Activated naive CD4-positive, alpha-beta T cell treated with anti-CD3 and anti-CD28 coated beads, Interleukin-2, amount 50 U/mL, for 72 hours (primary cell): ENCODE results near the gene HERC2. TPM values are rescaled to one million over a fixed set of nuclear protein-coding genes. Genes with fewer than 3 reads are reported as not detected.

ENCODE experiments used
- ATAC-seq, 2 donors: fragments of 150-1000 bp; cut with Tn5 transposase; 2 replicates each; pipeline ENCODE4 v1.10.0; 2021; ENCODE audit warnings: mild to moderate bottlenecking in 2 of 2, moderate library complexity in 2 of 2
- DNase-seq, 2 donors: peaks; one replicate each; pipeline ENCODE4 v3.0.0; 2021 to 2022; ENCODE audit warnings: low spot score in 2 of 2
- H3K27ac Mint-ChIP-seq, 2 donors: one replicate each; pipeline ENCODE4 v1.8.0; 2022; ENCODE audit warnings: mild to moderate bottlenecking in 2 of 2, mixed read lengths in 2 of 2
- H3K36me3 Mint-ChIP-seq, 2 donors: one replicate each; pipeline ENCODE4 v1.8.0; 2022; ENCODE audit warnings: mixed read lengths in 2 of 2
- H3K9me3 Mint-ChIP-seq, 2 donors: one replicate each; pipeline ENCODE4 v1.8.0; 2022; ENCODE audit warnings: mixed read lengths in 2 of 2
- total RNA-seq, 2 donors: library from RNA; stranded (reverse); gene quantifications; one replicate each; pipeline ENCODE4 v1.2.3, GENCODE V29; 2022

The HERC2 gene
- total RNA-seq, 2 donors from 2014 or later: 27.5 to 36.4 TPM

DNA sequence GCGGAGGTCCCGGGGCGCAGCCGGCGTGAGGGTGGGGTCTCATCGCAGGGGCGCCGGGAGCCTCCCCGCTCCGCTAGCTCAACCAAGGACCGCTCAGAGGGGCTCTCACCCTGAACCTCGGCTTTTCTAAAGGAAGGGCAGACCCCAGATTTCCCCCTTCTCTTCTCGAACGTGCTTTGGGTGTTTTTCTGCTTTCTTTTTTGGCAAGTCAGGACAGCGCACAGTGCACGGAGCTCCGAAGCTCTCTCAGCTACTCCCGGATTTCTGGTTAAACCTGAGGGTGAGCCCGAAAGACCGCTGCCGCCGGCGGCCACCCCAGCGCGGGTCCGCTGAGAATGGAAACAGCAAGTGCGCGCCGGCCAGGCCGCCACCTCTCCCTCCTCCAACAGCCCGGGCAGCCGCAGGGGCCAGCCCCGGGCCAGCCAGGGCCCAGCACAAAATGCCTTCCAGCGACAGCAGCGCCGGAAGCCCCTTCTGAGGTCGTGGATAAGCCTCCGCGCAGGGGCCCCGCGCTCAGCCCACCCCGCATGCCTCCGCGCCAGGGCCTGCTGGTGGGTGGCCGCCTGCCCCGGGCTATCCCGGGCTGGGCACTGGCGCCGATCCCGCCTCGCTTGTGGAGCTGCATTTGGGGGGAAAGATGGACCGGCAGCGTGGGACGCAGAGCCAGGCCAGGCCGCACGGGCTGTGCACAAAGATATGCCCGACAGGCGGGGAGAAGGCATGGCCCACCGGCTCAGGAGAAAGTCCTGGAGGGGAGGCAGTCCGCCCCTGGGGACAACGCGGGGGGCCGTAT, 214.7 kb downstream of the HERC2 start:
- DNase-seq: no peak
- H3K36me3 Mint-ChIP-seq: no peaks in the 10 kb centered on the region
- peak; percentile 29 to 37 for ATAC-seq
- H3K27ac Mint-ChIP-seq: peak overlapping the region in 1 of 2 donors; percentile 14
- no peaks in the 10 kb centered on the region for H3K9me3 Mint-ChIP-seq

- peak; percentile 31 to 61 for ATAC-seq
- H3K36me3 Mint-ChIP-seq: no peaks in the 10 kb centered on the region
- no peaks in the 10 kb centered on the region for H3K9me3 Mint-ChIP-seq
- H3K27ac Mint-ChIP-seq: no peak overlapping the region
- no peak for DNase-seq
Measured at GRCh38 chr15:28106294-28107110, 215.5 kb downstream of the HERC2 start.

GRCh38 chr15:28105793-28106192, 216.2 kb downstream of the HERC2 start:
- no peaks in the 10 kb centered on the region for H3K9me3 Mint-ChIP-seq
- H3K27ac Mint-ChIP-seq: no peak overlapping the region
- ATAC-seq (no peak), DNase-seq (no peak)
- H3K36me3 Mint-ChIP-seq: no peaks in the 10 kb centered on the region

DNA sequence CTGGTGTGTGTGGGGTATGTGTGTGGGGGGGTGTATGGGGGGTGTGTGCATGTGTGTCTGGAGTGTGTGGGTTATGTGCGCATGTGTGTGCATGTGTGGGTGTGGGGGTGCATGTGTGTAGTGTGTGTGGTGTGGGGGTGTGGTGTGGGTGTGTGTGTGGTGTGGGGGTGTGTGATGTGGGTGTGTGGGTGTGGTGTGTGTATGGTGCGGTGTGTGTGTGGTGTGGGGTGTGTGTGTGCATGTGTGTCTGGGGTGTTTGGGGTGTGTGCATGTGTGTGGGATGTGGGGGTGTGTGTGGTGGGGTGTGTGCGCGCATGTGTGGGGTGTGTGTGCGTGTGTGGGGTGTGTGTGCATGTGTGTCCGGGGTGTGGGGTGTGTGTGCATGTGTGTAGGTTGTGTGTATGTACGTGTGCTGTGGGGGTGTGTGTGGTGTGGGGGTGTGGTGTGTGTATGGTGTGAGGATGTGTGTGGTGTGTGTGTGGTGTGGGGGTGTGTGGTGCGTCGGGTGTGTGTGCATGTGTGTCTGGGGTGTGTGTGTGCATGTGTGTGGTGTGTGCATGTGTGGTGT, 216.7 kb downstream of the HERC2 start:
- H3K36me3 Mint-ChIP-seq: peaks cover 0 to 2% of the 10 kb centered on the region in 2 donors
- H3K27ac Mint-ChIP-seq: no peak overlapping the region
- DNase-seq (no peak), ATAC-seq (no peak)
- H3K9me3 Mint-ChIP-seq: no peaks in the 10 kb centered on the region

GRCh38 chr15:28104326-28104725, 217.7 kb downstream of the HERC2 start:
- Mint-ChIP-seq H3K9me3 (no peaks in the 10 kb centered on the region), H3K27ac (no peak overlapping the region), H3K36me3 (peaks cover 0 to 10% of the 10 kb centered on the region in 2 donors)
- ATAC-seq (no peak), DNase-seq (no peak)

DNA sequence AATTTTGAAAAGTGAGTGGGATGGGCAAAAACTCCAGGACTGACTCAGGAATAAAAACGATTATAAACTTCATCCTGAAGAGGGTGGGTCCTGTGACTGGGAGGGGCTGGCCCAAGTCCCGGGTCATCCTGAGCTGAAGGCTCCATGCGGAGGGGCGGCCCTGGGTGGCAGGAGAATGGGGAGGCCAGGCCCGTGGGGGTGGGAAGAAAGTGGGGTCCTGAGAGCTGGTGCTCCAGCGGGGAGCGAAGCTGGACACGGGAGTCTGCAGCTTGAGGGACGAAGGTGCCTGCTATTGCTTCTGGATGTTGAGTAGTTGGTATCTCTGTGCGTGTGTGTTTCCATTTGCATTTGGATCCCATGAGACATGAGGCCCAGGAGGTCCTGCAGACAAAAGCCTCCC, 218.1 kb downstream of the HERC2 start:
- ATAC-seq: no peak
- H3K9me3 Mint-ChIP-seq: no peaks in the 10 kb centered on the region

DNA sequence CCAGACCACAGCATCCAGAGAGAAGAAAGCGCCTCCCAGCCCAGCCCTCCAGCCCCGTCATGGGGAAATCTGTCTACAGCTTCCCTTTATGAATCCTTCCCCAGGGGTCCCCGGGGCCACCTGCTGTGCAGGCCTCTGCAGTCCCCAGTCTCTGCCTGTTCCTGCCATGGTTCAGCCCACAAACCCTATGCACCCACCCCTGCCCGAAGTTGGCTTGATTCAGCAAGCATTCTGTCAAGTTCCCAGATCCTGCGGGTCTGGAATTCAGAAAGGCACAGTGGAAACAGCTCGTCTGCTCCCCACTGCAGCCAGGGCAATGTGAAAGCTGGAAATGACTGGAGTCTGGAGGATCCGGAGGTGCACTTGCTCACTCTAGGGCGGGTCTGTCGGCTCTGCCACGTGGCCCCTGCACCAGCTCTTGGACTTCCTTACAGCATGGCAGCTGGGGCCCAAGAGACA, 220.0 kb downstream of the HERC2 start:
- Mint-ChIP-seq H3K27ac (no peak overlapping the region), H3K36me3 (peaks cover 0 to 23% of the 10 kb centered on the region in 2 donors), H3K9me3 (no peaks in the 10 kb centered on the region)
- ATAC-seq (no peak), DNase-seq (no peak)

More for the DNA sequence above, 218.1 kb downstream of the HERC2 start:
- Mint-ChIP-seq H3K27ac (no peak overlapping the region), H3K36me3 (peaks cover 0 to 10% of the 10 kb centered on the region in 2 donors)
- no peak for DNase-seq

DNA sequence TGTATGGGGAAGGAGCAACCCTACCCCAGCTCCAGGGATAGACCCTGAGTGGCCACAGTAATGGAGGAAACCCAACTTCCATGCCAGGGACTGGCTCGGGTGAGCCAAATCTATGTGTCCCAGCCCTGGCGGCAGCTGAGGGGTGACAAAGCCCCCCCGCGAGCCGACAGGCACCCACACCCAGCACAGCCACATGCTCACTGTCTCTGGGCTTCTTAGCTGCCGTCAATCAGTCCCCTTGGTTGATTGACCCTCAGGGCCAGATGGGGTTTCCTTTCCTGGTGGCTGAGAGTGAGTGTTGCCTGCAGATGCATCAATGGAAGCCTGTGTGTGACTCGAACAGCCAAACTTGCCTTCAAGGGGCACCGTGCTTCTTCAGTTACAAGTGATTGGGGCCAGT, 220.8 kb downstream of the HERC2 start:
- no peaks in the 10 kb centered on the region for H3K9me3 Mint-ChIP-seq
- H3K36me3 Mint-ChIP-seq: peaks cover 0 to 23% of the 10 kb centered on the region in 2 donors
- ATAC-seq: no peak
- DNase-seq: no peak
- no peak overlapping the region for H3K27ac Mint-ChIP-seq

DNA sequence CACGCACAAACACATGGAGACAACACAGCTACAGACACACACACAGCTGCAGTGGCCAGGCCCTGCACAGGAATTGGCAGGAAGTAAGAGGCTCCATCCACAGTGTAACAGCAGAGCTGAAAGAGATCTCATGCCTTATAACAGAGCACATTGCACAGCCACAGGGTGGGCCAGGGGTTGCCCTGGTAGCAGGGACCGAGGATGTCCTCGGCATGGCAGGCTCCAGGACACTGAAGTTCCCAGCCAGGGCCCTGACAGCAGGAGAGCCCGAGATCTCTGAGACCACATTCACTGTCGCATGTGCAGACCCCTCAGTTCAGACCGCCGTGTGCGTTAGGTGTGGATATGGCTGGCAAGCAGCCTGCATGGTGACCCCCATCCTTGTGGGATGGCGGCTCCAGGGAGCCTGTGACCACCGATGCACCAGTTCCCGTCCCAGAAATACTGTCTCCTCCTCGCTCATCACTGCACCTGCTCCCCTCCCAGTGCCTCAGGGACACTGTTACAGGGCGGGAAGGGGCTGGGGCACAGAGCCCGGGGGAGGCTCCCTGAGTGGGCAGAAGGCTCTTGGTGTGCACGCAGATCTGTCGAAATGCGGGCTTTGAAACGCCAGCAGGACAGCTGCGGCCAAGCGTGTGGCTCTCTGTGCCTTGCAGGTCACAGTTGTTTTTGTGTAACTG, 221.3 kb downstream of the HERC2 start:
- ATAC-seq: no peak
- H3K27ac Mint-ChIP-seq: no peak overlapping the region
- H3K9me3 Mint-ChIP-seq: no peaks in the 10 kb centered on the region
- no peak for DNase-seq
- H3K36me3 Mint-ChIP-seq: peaks cover 0 to 23% of the 10 kb centered on the region in 2 donors

DNA sequence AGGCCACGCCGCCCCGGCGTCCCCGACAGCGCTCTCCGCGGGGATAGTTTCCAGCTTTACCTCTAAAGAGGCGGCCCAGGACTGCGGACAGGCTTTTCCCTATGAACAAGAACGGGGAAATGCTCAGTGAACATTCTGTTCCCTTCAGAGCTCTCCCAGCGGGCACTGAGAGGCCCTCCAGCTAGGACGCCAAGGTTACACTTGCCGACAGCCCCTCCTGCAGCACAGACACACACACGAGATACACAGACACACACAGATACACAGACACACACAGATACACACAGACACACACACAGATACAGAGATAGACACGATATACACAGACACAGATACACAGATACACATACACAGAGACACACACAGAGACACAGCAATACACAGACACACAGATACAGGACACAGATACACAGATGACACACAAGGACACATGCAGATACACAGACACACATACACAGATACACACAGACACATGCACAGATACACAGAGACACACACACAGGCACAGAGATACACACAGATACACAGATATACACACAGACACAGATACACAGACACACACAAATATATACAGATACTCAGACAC, 222.3 kb downstream of the HERC2 start:
- Mint-ChIP-seq H3K36me3 (peaks cover 0 to 23% of the 10 kb centered on the region in 2 donors), H3K27ac (no peak overlapping the region), H3K9me3 (no peaks in the 10 kb centered on the region)
- DNase-seq (no peak), ATAC-seq (no peak)

DNA sequence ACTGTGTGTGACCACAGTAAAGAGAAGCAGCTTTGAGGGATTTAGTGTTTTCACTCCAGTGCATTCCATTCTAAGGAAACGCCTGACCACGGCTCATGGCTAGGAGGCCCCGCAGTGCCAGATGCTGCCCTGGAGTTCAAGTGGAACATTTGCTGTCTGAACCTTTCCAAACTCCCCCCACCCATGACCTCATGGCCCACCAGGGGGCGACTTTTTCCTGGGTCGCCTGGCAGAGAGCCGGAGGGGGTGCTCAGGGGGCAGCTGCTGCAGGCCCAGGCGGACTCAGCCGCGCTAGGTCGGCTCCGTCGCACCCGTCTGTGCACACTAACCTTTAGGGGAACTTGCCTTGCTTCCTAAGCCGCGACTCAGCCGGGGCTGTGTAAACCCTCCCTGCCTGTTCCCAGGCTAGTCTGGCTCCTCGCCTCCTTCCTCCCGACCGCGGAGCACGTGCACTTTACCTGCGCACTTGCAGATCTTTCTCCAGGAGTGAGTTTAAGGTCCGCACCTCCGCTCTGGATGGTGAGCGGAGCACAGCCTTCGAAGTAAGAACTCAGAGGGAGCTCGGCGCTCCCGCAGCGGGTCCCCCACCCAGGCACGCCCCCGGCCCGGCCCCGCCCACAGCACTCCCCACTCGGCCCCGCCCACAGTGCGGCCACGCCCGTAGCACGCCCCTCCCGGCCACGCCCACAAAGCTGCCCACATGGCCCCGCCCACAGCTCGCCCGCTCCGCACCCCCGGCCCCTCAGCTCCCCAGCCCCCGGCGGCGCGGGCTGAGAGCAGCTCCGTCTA, 223.0 kb downstream of the HERC2 start, which contains the start of gene OCA2:
Gene OCA2 (minus strand): TSS at position 550 of the 789 bp plus-strand sequence. CDS start 17,441 bp downstream, outside the sequence.
- H3K36me3 Mint-ChIP-seq: peaks cover 0 to 24% of the 10 kb centered on the region in 2 donors
- H3K9me3 Mint-ChIP-seq: no peaks in the 10 kb centered on the region
- ATAC-seq (peak in 1 of 2 donors; percentile 29), DNase-seq (peak in 1 of 2 donors; percentile 66)
- H3K27ac Mint-ChIP-seq: no peak within 1 kb of the TSS

GRCh38 chr15:28098360-28098765, 223.6 kb downstream of the HERC2 start:
- ATAC-seq (no peak), DNase-seq (no peak)
- no peaks in the 10 kb centered on the region for H3K9me3 Mint-ChIP-seq
- peaks cover 0 to 26% of the 10 kb centered on the region in 2 donors for H3K36me3 Mint-ChIP-seq
- no peak overlapping the region for H3K27ac Mint-ChIP-seq

GRCh38 chr15:28097656-28098359, 224.2 kb downstream of the HERC2 start:
- no peaks in the 10 kb centered on the region for H3K9me3 Mint-ChIP-seq
- ATAC-seq (no peak), DNase-seq (no peak)
- H3K36me3 Mint-ChIP-seq: peaks cover 0 to 31% of the 10 kb centered on the region in 2 donors
- H3K27ac Mint-ChIP-seq: no peak overlapping the region

- H3K36me3 Mint-ChIP-seq: peaks cover 0 to 34% of the 10 kb centered on the region in 2 donors
- ATAC-seq (no peak), DNase-seq (no peak)
- no peak overlapping the region for H3K27ac Mint-ChIP-seq
- no peaks in the 10 kb centered on the region for H3K9me3 Mint-ChIP-seq
Measured at GRCh38 chr15:28096670-28097431, 225.1 kb downstream of the HERC2 start.
